HCT116 (cell line): Measurements from ENCODE around the gene ATP5PO. TPM values are rescaled to one million over a fixed set of nuclear protein-coding genes. Genes with fewer than 3 reads are reported as not detected.

Experiments used
- ATAC-seq: fragments of 200-7000 bp; cut with Tn5 transposase; 2 replicates; pipeline ENCODE4 v1.9.1; 2020; ENCODE audit warnings: mild to moderate bottlenecking, moderate library complexity
- BruUV-seq: library from RNA; stranded (reverse); fragments of 400-500 nt; replicated peaks from 2 replicates; lab custom pipeline; 2021; lab: Mats Ljungman, UMichigan
- CTCF ChIA-PET: fragments of 300-600 bp; sonication (Branson Sonifier 250); formaldehyde crosslinking; loops from one replicate; lab custom pipeline; 2021; ENCODE audit warnings: antibody characterized with exemption; lab: Charles Lee
- POLR2A ChIA-PET: fragments of 300-600, 350-600 bp; sonication (Branson Sonifier 250); formaldehyde crosslinking; loops from one replicate; lab custom pipeline; 2021; ENCODE audit warnings: antibody characterized with exemption; lab: Charles Lee
- RAD21 ChIA-PET, 2 experiments: fragments of 300-600 bp; sonication (Branson Sonifier 250); formaldehyde crosslinking; loops; one replicate each; lab custom pipeline; 2023; ENCODE audit warnings: low total read pairs in 2 of 2; ENCODE audit not compliant: uncharacterized antibody in 2 of 2, unreplicated experiment in 2 of 2, low non-redundant PET in 1 of 2; lab: Charles Lee
- DNase-seq: peaks from one replicate; pipeline ENCODE4 v3.0.0-alpha.2; 2010; ENCODE audit warnings: low read depth, low spot score
- H2AFZ ChIP-seq: fragments of 200-600 bp; shearing (Covaris generic), sonication (generic); 2 replicates; pipeline ENCODE4 v1.6.1; 2017; ENCODE audit warnings: low read depth, mixed run types, mixed read lengths, antibody characterized with exemption, low read length; ENCODE audit not compliant: poor library complexity, severe bottlenecking
- H3K27ac ChIP-seq: 2 replicates; pipeline ENCODE4 v1.5.1; 2012; ENCODE audit warnings: low read depth, low read length
- H3K27me3 ChIP-seq: fragments of 200-600 bp; sonication (generic); 2 replicates; pipeline ENCODE4 v1.6.1; 2016; ENCODE audit warnings: mixed run types, low read length, mixed read lengths; ENCODE audit not compliant: insufficient read depth
- H3K36me3 ChIP-seq, 2 experiments: fragments of 200-500 bp in 1 of 2; fragments of 200-600 bp in 1 of 2; sonication (Bioruptor generic) in 1 of 2; sonication (generic) in 1 of 2; 2 replicates each; pipeline versions ENCODE4 v1.5.1 to v1.6.1; 2014 to 2016; ENCODE audit warnings: low read length in 2 of 2, inconsistent platforms in 1 of 2, mixed read lengths in 1 of 2, mixed run types in 1 of 2; ENCODE audit not compliant: insufficient read depth in 2 of 2, control insufficient read depth in 1 of 2
- H3K4me1 ChIP-seq, 2 experiments: fragments of 200-600 bp in 1 of 2; sonication (generic) in 1 of 2; 2 replicates each; pipeline versions ENCODE4 v1.5.1 to v1.6.1; 2012 to 2017; ENCODE audit warnings: low read length in 2 of 2, inconsistent platforms in 1 of 2, mild to moderate bottlenecking in 1 of 2, mixed read lengths in 1 of 2, mixed run types in 1 of 2, moderate library complexity in 1 of 2; ENCODE audit not compliant: insufficient read depth in 2 of 2, control insufficient read depth in 1 of 2
- H3K4me2 ChIP-seq: fragments of 200-600 bp; sonication (generic); 2 replicates; pipeline ENCODE4 v1.6.1; 2017; ENCODE audit warnings: mixed run types, low read length, mixed read lengths
- H3K4me3 ChIP-seq, 2 experiments: fragments of 200-600 bp in 1 of 2; sonication (generic) in 1 of 2; replicated peaks in 1 of 2; 2 replicates each; pipeline ENCODE4 v1.5.1; 2011 to 2016; ENCODE audit warnings: low read length in 2 of 2, control low read depth in 1 of 2, low read depth in 1 of 2, mild to moderate bottlenecking in 1 of 2, mixed read lengths in 1 of 2, mixed run types in 1 of 2
- H3K79me2 ChIP-seq: fragments of 200-600 bp; sonication (generic); 2 replicates; pipeline ENCODE4 v1.6.1; 2017; ENCODE audit warnings: mild to moderate bottlenecking, mixed run types, low read length, moderate library complexity, mixed read lengths; ENCODE audit not compliant: insufficient read depth
- H3K9ac ChIP-seq: fragments of 200-600 bp; sonication (generic); 2 replicates; pipeline ENCODE4 v1.6.1; 2016; ENCODE audit warnings: low read length, mixed read lengths
- H3K9me2 ChIP-seq: fragments of 200-600 bp; sonication (generic), shearing (Covaris generic); 2 replicates; pipeline ENCODE4 v1.6.1; 2017; ENCODE audit warnings: mixed run types, mild to moderate bottlenecking, moderate library complexity; ENCODE audit not compliant: insufficient read depth
- H3K9me3 ChIP-seq, 2 experiments: fragments of 200-500 bp in 1 of 2; fragments of 200-600 bp in 1 of 2; sonication (Bioruptor generic) in 1 of 2; sonication (generic) in 1 of 2; 2 replicates each; pipeline ENCODE4 v1.6.1; 2014 to 2017; ENCODE audit warnings: low read length in 2 of 2, mixed read lengths in 2 of 2, inconsistent platforms in 1 of 2, low read depth in 1 of 2, mild to moderate bottlenecking in 1 of 2, mixed run types in 1 of 2, moderate library complexity in 1 of 2; ENCODE audit not compliant: control insufficient read depth in 1 of 2, insufficient read depth in 1 of 2
- H4K20me1 ChIP-seq: fragments of 200-600 bp; sonication (generic), shearing (Covaris generic); 2 replicates; pipeline ENCODE4 v1.6.1; 2017; ENCODE audit warnings: mixed run types, mild to moderate bottlenecking, moderate library complexity; ENCODE audit not compliant: insufficient read depth
- CBX3 ChIP-seq: IDR thresholded peaks from 2 replicates; pipeline ENCODE4 v1.6.1; 2012; ENCODE audit warnings: low read depth
- CEBPB ChIP-seq: IDR thresholded peaks from 2 replicates; pipeline ENCODE4 v1.6.1; 2012; ENCODE audit warnings: low read depth
- EGR1 ChIP-seq: IDR thresholded peaks from 2 replicates; pipeline ENCODE4 v1.6.1; 2012; ENCODE audit warnings: low read depth
- ELF1 ChIP-seq: IDR thresholded peaks from 2 replicates; pipeline ENCODE4 v1.6.1; 2012; ENCODE audit warnings: low read depth, borderline replicate concordance
- EZH2 ChIP-seq: fragments of 200-600 bp; sonication (generic); IDR thresholded peaks from 2 replicates; pipeline ENCODE4 v1.6.1; 2017; ENCODE audit warnings: antibody characterized with exemption, mixed run types
- JUND ChIP-seq: IDR thresholded peaks from 2 replicates; pipeline ENCODE4 v1.6.1; 2012
- POLR2AphosphoS5 ChIP-seq: IDR thresholded peaks from 2 replicates; pipeline ENCODE4 v1.6.1; 2011; ENCODE audit warnings: mild to moderate bottlenecking, low read depth, low read length, moderate library complexity
- RAD21 ChIP-seq: IDR thresholded peaks from 2 replicates; pipeline ENCODE4 v1.6.1; 2012; ENCODE audit warnings: low read depth, mild to moderate bottlenecking
- REST ChIP-seq: IDR thresholded peaks from 2 replicates; pipeline ENCODE4 v1.6.1; 2012; ENCODE audit warnings: low read depth
- SIN3A ChIP-seq: IDR thresholded peaks from 2 replicates; pipeline ENCODE4 v1.6.1; 2012; ENCODE audit warnings: low read depth
- SP1 ChIP-seq: IDR thresholded peaks from 2 replicates; pipeline ENCODE4 v1.6.1; 2012; ENCODE audit warnings: low read depth
- SRF ChIP-seq: IDR thresholded peaks from 2 replicates; pipeline ENCODE4 v1.6.1; 2012; ENCODE audit warnings: low read depth
- TCF7L2 ChIP-seq: IDR thresholded peaks from 2 replicates; pipeline ENCODE4 v1.7.0; 2011; ENCODE audit warnings: borderline replicate concordance, inconsistent platforms; ENCODE audit not compliant: insufficient read depth, insufficient read length; ENCODE audit errors: extremely low read depth
- YY1 ChIP-seq: IDR thresholded peaks from 2 replicates; pipeline ENCODE4 v1.6.1; 2011; ENCODE audit warnings: low read length, low read depth, moderate library complexity, mild to moderate bottlenecking; ENCODE audit not compliant: insufficient replicate concordance; ENCODE audit errors: extremely low read depth
- ZFX ChIP-seq: fragments of 450-650 bp; IDR thresholded peaks from 2 replicates; pipeline ENCODE4 v1.6.1; 2017
- ZNF274 ChIP-seq: fragments of 200-500 bp; sonication (Bioruptor generic); IDR thresholded peaks from 2 replicates; pipeline ENCODE4 v1.6.1; 2014; ENCODE audit warnings: mild to moderate bottlenecking, low read depth, low read length, inconsistent platforms
- intact Hi-C: fragments of 100-400 bp; cut with micrococcal nuclease; formaldehyde crosslinking; loops from 2 replicates; pipeline ENCODE4 v1.10.0; 2022
- total RNA-seq: library from RNA; stranded (reverse); gene quantifications from one replicate; pipeline ENCODE4 v1.2.1, GENCODE V29; 2021; ENCODE audit not compliant: unreplicated experiment
- TF ChIP-seq, protein P1 (sequence below): IDR thresholded peaks from 2 replicates; pipeline ENCODE4 v1.6.1; 2011; ENCODE audit warnings: mild to moderate bottlenecking, low read length, moderate library complexity; ENCODE audit not compliant: insufficient replicate concordance; ENCODE audit errors: extremely low read depth
- TF ChIP-seq, protein P2 (sequence below): IDR thresholded peaks from 2 replicates; pipeline ENCODE4 v1.6.1; 2012

ATP5PO gene
- total RNA-seq, 1 experiment from 2014 or later, result 238 TPM

DNA sequence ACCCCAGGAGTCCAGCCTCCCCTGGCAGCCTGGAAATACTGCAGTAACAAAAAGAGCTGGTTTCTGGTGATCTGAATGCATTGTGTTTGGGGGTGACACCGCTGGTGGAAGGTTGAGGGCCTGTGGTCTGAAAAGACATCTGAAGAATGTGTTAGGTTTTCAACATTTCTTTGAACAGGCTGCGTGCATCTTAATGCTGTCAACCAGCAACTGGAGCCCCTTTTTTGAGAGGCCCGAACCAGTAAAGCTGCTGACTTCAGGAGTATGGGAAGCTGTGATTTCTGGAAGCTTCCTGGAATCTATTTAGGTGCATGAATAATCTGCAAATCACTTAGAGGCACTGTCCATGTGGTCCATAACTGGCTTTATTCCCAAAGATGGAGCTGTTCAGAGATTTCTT lies 17.0 kb downstream of the ATP5PO start:
- no TSS peak for BruUV-seq
- ChIA-PET POLR2A (no interaction called here), RAD21 (no interaction called here), CTCF (no interaction called here)
- Histone ChIP-seq H3K9ac (no peak overlapping the region), H3K4me2 (no peak overlapping the region), H3K4me1 (peaks cover 0 to 7% of the 10 kb centered on the region in 2 experiments; a peak in 3 of 4 replicates), H2AFZ (no peak overlapping the region), H3K4me3 (no peak overlapping the region), H3K36me3 (peaks cover 0 to 4% of the 10 kb centered on the region in 2 experiments; a peak in 3 of 4 replicates), H3K9me2 (no peaks in the 10 kb centered on the region), H3K27ac (no peak overlapping the region), H4K20me1 (no peaks in the 10 kb centered on the region), H3K9me3 (no peaks in the 10 kb centered on the region), H3K27me3 (no peaks in the 10 kb centered on the region), H3K79me2 (no peaks in the 10 kb centered on the region)
- ATAC-seq (no peak), DNase-seq (no peak)
- TF ChIP-seq SIN3A, result no peak
- no peak for TF ChIP-seq CBX3
- TF ChIP-seq SRF, result no peak
- TF ChIP-seq ZFX, result no peak
- no peak for TF ChIP-seq CEBPB
- TF ChIP-seq ZNF274, result no peak
- TF ChIP-seq ELF1, result no peak
- TF ChIP-seq EGR1, result no peak
- no peak for TF ChIP-seq SP1
- TF ChIP-seq TCF7L2, result no peak
- no peak for TF ChIP-seq RAD21
- no peak for TF ChIP-seq JUND
- TF ChIP-seq, protein P1, sequence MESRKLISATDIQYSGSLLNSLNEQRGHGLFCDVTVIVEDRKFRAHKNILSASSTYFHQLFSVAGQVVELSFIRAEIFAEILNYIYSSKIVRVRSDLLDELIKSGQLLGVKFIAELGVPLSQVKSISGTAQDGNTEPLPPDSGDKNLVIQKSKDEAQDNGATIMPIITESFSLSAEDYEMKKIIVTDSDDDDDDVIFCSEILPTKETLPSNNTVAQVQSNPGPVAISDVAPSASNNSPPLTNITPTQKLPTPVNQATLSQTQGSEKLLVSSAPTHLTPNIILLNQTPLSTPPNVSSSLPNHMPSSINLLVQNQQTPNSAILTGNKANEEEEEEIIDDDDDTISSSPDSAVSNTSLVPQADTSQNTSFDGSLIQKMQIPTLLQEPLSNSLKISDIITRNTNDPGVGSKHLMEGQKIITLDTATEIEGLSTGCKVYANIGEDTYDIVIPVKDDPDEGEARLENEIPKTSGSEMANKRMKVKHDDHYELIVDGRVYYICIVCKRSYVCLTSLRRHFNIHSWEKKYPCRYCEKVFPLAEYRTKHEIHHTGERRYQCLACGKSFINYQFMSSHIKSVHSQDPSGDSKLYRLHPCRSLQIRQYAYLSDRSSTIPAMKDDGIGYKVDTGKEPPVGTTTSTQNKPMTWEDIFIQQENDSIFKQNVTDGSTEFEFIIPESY, result no peak
- TF ChIP-seq POLR2AphosphoS5, result no peak
- no peak for TF ChIP-seq REST
- TF ChIP-seq, protein P2, sequence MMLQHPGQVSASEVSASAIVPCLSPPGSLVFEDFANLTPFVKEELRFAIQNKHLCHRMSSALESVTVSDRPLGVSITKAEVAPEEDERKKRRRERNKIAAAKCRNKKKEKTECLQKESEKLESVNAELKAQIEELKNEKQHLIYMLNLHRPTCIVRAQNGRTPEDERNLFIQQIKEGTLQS, result no peak
- no peak for TF ChIP-seq EZH2
- TF ChIP-seq YY1, result no peak
- intact Hi-C loops, result no loop called here
